OCI-LY3 (cell line): ENCODE data around the gene TNFAIP8L1.

Source experiments
- EZH2phosphoT487 ChIP-seq: fragments of 200-600 bp; shearing (Covaris generic); IDR thresholded peaks from 2 replicates; pipeline ENCODE4 v1.6.1; 2018; ENCODE audit warnings: antibody characterized with exemption, mixed run types, low read depth
- TF ChIP-seq, protein P1 (sequence below): fragments of 200-600, 300-600 bp; sonication (generic); IDR thresholded peaks from 2 replicates; pipeline ENCODE4 v1.5.1; 2014; ENCODE audit warnings: antibody characterized with exemption, low read length, low read depth

DNA sequence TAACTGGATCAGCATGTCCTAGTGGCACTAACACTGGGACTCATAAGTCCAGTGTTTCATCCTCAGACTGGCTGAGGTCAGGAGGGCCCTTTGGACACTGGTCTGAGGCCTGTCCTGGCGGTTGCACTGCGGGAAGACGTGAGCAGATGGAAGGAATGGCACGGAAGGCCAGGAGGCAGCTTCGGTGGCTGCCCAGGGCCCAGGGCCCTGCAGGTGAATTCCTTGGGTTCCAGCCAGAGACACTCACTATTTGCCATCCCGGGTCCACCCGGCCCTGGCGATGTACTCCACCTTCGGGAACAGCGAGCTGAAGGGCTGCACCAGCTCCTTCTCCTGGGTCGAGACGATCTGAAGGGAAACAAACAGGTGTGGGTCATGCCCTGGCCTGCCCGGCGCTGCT, 58.0 kb downstream of the TNFAIP8L1 start:
- TF ChIP-seq, protein P1, sequence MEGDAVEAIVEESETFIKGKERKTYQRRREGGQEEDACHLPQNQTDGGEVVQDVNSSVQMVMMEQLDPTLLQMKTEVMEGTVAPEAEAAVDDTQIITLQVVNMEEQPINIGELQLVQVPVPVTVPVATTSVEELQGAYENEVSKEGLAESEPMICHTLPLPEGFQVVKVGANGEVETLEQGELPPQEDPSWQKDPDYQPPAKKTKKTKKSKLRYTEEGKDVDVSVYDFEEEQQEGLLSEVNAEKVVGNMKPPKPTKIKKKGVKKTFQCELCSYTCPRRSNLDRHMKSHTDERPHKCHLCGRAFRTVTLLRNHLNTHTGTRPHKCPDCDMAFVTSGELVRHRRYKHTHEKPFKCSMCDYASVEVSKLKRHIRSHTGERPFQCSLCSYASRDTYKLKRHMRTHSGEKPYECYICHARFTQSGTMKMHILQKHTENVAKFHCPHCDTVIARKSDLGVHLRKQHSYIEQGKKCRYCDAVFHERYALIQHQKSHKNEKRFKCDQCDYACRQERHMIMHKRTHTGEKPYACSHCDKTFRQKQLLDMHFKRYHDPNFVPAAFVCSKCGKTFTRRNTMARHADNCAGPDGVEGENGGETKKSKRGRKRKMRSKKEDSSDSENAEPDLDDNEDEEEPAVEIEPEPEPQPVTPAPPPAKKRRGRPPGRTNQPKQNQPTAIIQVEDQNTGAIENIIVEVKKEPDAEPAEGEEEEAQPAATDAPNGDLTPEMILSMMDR: no peak
- TF ChIP-seq EZH2phosphoT487: no peak
